GM21390 (cell line): ENCODE measurements around the gene ANXA11.

ENCODE experiments used
- ATAC-seq: cut with Tn5 transposase; IDR thresholded peaks from one replicate; pipeline ENCODE4 v1.9.1; 2021; ENCODE audit not compliant: unreplicated experiment

The ANXA11 gene

GRCh38 chr10:80166581-80167470 is 38.5 kb downstream of the ANXA11 start:
- no peak for ATAC-seq

DNA sequence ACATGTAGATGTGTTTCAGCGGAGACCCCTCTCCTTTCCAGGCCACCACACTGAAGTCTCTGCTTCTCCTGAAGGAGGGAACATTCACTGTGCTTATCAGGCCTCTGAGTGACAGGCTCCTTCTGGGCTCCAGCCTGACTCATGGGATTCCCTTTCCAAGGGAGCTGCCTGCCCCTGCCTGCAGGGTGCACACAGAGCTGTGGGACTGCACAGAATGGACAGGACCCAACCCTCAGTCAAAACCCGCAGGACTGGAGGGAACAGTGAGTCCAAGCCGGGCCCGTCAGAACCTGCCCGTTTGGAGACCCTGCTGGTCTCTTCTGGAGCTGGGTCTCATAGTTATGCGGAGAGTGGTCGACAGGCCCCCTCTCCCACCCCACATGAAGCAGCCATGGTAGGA is 40.2 kb downstream of the ANXA11 start:
- no peak for ATAC-seq

DNA sequence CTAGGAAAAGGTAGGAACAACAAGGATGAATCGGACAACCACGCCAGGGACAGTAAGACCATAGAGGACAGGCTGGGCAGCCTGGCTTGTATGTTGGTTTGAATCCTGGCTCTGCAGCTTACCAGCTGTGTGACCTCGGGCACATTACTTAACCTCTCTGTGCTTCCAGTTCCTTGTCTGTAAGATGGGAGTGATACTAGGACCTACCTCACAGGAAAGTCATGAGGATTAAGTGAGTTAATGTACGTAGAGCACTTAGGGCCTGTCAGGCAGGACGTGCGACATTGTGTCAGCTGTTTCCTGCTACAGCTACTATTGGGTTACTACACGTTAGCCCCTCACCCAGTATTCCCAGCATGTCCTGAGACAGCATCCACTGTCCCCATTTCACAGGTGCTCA is 40.7 kb downstream of the ANXA11 start:
- ATAC-seq: no peak

- ATAC-seq: no peak
Measured at GRCh38 chr10:80163741-80164341, 41.5 kb downstream of the ANXA11 start.

GRCh38 chr10:80161321-80162083 is 43.8 kb downstream of the ANXA11 start:
- ATAC-seq: no peak

DNA sequence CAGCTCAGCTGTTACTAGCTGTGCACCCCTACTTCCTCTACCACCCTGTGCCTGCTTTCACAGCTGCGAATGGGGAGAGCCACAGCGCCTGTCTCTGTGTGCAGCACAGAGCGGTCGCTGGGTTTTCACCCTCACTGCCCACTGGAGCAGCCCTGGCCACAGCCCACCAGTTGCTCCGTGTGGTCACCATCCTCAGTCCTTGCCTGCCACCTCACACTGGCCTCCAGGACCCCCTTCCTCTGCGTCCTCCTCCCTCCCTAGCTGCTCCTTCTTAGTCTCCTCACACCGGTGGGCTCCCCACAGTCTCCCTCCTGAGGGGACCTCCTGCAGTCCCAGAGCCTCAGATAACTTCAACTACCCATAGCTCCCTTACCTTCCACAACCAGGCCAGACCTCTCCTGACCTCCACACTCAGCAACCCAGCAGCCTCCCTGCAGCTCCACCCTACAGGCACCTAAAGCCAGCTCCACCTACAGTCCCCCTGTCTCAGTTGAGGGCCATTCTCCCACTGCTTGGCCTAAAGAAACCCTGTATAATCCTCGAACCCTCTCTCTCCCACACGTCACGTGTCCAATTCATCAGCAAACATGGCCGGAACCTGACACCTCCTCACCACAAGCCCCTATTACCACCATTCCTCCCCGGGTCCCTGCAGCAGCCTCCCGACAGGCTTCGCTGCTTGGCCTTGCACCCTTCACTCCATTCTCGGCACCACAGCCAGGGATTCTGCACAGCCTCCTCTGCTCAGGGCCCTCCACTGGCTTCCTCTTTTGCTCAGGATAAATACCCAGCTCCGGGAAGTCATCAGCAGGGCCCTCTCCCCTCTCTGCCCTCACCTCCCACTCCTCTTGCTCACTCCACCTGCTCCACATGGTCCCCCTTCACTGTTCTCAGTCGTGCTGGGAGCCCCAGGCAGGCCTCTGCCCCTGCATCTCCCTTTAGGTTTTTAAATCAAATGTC is 44.7 kb downstream of the ANXA11 start:
- ATAC-seq: no peak

GRCh38 chr10:80159166-80159873 is 46.0 kb downstream of the ANXA11 start:
- ATAC-seq: no peak

DNA sequence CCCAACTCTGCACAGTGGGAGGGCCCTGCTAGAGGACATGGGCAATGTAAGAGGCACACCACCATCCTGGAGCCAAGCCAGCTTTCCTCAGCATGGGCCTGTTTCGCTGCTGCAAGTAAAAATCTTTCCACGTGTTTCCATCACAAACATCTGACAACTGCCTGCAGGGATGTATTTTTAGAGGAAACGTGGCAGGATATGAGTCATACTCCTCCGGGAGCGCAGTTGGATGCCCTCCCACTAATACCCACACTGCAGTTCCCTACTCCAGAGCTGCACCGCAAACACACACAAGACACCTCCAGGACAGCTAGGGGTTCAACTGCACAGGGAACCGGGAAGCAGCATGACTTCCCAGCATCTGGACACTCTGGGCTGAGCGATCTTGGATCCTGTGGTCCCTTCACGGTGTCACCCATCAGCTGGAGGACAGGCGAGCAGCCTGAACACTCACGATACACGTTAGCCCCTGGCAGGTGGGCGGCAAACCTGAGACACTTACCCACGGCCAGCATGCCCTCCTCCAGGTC is 46.7 kb downstream of the ANXA11 start:
- ATAC-seq: no peak

GRCh38 chr10:80158126-80158525 is 47.2 kb downstream of the ANXA11 start:
- no peak for ATAC-seq

GRCh38 chr10:80157561-80157960 is 47.8 kb downstream of the ANXA11 start:
- no peak for ATAC-seq

GRCh38 chr10:80156216-80156615 is 49.1 kb downstream of the ANXA11 start:
- no peak for ATAC-seq

GRCh38 chr10:80155696-80156215 is 49.6 kb downstream of the ANXA11 start:
- ATAC-seq: no peak

DNA sequence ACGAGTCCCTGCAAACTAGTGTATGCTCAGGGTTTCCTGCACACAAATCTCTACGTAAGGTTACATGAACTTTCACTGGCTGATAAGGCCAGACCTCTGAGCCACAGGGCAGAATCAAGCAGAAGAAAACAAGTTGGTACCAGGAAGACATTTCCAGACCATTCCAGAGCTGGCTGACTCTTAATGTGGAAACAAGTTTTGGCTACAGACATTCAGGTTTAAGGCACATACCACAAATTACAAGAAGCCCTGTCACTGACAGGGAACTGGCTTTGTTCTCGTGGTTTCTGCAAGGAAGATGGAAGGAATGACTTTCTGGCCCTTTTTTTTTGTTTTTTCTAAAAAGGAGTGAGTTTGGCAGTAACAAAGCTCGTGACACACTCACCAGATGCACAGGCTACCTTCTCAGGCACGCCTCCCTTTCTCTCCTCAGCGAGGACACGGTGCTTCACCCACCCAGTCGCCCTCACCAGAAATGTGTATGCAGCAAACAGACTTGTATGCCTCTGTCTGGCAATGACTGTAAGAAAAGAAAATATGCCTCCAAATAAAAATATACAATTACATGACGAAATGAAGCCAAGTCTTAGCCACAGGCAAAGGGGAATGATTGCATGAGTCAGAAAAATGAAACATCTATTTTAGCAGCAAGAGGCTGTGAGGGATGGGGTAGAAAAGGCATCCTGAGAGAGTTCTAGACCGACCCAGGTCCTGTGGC is 50.2 kb downstream of the ANXA11 start:
- ATAC-seq: no peak

DNA sequence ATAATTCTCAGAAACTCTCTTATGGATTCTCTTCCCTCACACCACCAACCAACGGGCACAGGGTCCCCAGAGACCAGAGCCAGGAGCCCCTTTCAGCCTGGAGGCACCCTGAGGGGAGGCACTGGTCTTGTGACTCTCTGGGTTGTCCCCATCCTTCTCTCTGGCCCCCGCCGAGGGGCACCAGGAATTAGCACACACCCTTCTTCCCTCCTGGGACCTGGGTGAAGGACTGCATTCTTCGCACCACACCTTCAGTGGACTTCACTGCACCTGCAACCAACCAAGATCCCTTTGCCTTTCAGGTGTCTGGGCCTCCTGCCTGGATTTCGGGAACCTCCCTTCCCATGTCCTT is 50.7 kb downstream of the ANXA11 start:
- ATAC-seq: no peak

DNA sequence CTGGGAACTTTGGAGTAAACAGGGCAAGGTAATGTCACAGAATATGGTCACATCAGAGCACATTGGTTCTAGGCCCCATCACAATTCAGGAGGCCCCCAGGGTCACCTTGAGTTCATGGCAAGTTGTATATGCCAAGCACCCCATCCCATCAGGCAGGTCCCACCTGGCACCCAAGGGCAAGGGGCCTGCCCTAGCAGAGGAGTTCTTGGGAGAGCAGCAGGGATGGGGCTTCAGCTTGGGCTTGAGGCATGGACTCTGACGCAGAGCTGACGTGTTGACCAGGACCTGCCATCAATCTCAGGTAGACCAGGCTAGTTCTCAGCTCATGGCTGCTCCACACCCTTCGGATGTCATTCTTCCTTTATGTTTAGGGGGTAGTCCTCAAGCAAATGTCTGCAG is 51.9 kb downstream of the ANXA11 start:
- ATAC-seq: no peak

GRCh38 chr10:80152820-80153219 is 52.5 kb downstream of the ANXA11 start:
- ATAC-seq: no peak

GRCh38 chr10:80150172-80150571 is 55.2 kb downstream of the ANXA11 start:
- no peak for ATAC-seq

DNA sequence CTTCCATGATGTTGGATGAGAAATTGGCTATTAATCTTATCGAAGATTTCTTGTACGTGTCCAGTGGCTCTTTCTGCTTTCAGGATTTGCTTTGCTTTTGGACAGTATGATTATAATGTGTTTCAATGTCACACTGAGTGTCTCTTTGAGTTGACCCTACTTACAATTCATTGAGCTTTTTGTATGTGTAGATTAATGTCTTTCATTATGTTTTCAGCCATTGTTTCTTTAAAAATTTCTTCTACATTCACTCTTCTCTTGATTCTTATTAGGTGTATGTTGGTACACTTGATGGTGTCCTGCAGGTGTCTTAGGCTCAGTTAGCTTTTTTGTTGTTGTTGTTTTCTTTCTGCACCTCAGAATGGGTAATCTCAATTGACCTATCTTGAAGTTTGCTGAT is 56.2 kb downstream of the ANXA11 start:
- ATAC-seq: no peak
